Measurements from ENCODE around the gene NAT8. TPM values are rescaled to one million over a fixed set of nuclear protein-coding genes. Genes with fewer than 3 reads are reported as not detected.
"Not testable (repeated sequence)": the region's sequence is repeated elsewhere in the genome, so short reads cannot be mapped to it uniquely, and the experiment has no call there.

Gene NAT8, protein sequence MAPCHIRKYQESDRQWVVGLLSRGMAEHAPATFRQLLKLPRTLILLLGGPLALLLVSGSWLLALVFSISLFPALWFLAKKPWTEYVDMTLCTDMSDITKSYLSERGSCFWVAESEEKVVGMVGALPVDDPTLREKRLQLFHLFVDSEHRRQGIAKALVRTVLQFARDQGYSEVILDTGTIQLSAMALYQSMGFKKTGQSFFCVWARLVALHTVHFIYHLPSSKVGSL
- total RNA-seq = not detected
- long read RNA-seq = 0 reads

DNA sequence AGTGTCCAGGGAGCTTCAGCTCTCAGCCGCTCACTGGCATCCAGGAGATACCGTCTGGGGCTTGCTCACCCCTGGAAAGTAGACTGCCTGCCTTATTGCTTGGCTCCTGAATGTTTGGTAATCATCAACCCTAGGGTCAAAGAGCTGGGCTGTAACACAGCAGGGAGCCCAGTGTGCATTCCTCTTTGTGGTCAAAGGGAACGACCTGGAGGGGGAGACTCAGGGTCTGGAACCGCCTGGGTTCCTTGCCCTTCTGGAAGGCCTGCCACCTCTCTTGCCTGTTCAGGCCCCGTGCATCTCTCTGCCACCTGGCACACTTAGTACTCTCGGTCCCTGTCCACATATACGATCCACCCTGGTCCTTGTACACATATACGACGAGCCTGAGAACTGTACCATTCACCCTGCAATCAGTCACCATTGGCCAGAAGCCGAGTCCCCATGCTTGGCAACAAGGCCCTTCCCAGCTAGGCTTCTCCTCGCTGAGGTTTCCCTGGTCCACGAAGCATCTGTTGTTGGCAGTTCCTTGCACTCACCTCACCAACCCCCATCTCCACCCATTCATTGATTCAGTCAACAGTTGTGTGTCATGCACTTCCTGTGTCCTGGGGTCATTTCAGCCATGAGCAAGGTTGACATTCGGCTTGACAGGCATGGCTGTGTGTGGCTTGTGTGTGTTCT lies at the start of gene NAT8:
Gene NAT8 (minus strand): TSS at position 85 of the 681 bp plus-strand sequence. CDS start 794 bp downstream, outside the sequence.
- ATAC-seq (ENCODE audit: poor library complexity) (no peak), DNase-seq (no peak)
- intact Hi-C loops (cut with DNase I) = no loop called here

DNA sequence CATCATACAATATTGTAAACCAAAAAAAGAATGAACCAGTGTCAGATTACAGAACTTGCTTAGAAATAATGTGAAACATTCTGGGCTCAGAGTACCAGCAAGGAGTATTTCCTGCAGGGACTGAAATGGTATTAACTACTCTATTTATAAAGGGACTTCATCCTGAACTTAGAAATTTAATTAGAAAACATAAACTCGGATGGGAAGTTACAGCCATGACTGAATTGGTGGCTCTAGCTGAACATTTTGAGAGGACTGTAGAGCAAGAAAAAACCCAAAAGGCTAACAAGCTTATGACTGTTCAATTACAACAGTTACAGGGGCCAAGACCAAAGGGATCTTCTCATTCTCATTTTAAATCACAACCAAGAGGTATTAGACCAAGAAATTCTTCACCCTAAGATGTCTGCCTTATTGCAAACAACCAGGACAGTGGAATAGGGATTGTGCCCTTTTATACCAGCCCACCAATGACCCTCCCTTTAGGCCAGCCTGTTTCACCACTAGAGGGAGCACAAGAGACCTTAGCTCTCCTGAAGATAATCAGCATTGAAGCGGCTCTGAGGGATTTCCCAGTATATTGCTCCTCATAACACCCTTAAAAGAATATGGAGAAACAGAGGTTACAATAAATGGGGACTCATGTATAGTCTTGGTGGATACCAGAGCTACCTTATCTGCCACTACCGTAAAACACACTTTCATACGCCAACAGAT lies 48.3 kb upstream of the NAT8 start:
- peak; percentile 85 for ATAC-seq (ENCODE audit: poor library complexity)
- DNase-seq = not testable (repeated sequence)
- intact Hi-C loops (cut with DNase I) = loop anchor here (10.0 kb wide), 1 partner anchor 84 kb away; no protein-coding TSS in a partner anchor

DNA sequence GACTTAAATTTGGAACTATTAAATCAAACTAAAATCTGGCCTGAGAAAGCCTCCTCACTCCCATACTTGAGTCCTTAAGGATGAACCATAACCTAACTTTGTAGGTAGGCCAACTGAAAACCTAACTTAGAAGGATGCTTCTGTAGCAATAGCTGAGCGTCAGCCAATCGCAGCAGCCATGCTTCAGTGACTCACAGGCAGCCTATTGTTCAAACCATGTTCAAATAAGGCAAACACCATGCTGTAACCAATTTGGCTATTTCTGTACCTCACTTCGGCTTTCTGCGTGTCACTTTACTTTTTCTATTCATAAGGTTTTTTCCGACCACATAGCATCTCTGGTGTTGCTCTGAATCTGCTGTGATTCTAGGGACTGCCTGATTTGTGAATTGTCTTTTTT lies 46.3 kb upstream of the NAT8 start:
- ATAC-seq (ENCODE audit: poor library complexity); DNase-seq; intact Hi-C loops (cut with DNase I): not testable (repeated sequence)

DNA sequence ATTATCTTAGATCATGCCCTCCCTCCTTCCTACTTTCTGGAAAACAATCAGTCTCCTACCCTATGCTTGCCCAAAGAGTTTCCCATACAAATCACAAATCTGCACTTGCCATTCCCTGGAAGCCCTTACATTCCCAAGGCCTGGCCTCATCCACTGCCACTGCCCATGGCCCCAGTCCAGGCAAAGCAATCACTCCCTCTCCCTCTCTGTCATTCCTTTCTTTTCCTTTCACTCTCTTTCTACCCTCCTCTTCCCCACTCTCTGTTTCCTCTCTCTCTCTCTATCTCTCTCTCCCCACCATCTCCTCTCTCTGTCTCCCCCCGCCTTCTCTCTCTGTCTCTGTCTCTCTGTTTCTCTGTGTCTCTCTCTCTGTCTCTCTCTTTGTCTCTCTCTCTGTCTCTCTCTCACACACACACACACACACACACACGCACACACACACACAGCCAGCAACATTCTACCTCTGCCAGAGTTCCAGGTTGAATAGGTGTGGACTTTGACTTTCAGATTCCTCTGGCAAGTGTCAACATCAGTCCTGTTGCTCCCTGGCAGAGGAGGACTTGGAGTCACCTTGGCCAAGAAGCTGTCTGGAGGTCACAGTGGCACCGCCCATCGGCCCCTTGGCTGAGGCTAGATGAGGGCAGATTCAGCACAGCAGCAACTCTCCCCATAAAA lies 43.7 kb upstream of the NAT8 start:
- DNase-seq = no peak

GRCh38 chr2:73684905-73685304 lies 42.7 kb upstream of the NAT8 start:
- ATAC-seq (ENCODE audit: poor library complexity) = peak; percentile 53
- intact Hi-C loops (cut with DNase I); DNase-seq: not testable (repeated sequence)

More for the DNA sequence above, 43.7 kb upstream of the NAT8 start:
- peak; percentile 60 for ATAC-seq (ENCODE audit: poor library complexity)
- intact Hi-C loops (cut with DNase I) = no loop called here

GRCh38 chr2:73684325-73684724 lies 42.1 kb upstream of the NAT8 start:
- DNase-seq; ATAC-seq (ENCODE audit: poor library complexity); intact Hi-C loops (cut with DNase I): not testable (repeated sequence)

GRCh38 chr2:73679951-73680571 lies 37.8 kb upstream of the NAT8 start:
- ATAC-seq (ENCODE audit: poor library complexity) = peak; percentile 52
- DNase-seq = not testable (repeated sequence)
- intact Hi-C loops (cut with DNase I) = loop anchor here (10.0 kb wide), 1 partner anchor 165 kb away; no protein-coding TSS in a partner anchor

DNA sequence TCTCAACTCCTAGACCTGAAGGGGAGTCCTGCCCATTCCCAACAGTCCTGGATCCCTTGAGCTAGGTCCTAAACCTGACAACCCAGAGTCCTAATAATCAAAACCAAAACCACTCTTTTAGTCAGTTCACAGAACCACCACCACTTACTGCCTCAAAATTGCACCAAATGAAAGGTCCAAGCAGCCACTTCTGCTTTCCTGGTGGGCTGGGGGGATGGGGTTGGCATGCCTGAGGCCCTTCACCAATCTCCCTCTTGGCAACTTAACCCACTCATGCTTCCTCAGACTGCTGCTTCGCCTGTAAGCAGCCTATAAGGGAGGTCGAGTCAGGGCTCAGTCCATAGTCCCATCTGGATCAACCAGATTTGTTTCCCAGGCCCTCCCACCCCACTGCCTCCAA lies 37.0 kb upstream of the NAT8 start:
- intact Hi-C loops (cut with DNase I) = loop anchor here (10.0 kb wide), 1 partner anchor 166 kb away; no protein-coding TSS in a partner anchor
- not testable (repeated sequence) for DNase-seq; ATAC-seq (ENCODE audit: poor library complexity)

DNA sequence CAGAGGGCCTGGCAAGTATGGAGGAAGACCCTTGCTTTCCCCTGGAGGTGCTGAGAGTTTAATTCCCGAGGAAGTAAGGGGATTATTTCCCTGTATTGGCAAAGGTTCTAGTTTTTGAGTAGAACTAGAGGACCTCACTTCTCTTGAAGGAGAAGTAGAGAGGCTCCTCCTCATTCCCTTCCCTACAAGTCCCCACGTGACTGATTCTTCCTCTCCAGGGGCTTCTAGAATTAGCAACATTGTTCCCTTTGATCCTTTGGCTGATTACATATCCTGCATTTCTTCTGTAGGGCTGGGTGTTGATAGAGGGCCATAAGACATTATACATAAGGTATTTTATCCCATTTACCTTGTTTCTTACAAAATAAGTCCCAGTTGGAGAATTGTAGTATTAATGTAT lies 35.8 kb upstream of the NAT8 start:
- not testable (repeated sequence) for ATAC-seq (ENCODE audit: poor library complexity); DNase-seq
- intact Hi-C loops (cut with DNase I) = loop anchor here (10.0 kb wide), 1 partner anchor 167 kb away; no protein-coding TSS in a partner anchor

- not testable (repeated sequence) for ATAC-seq (ENCODE audit: poor library complexity); DNase-seq
- intact Hi-C loops (cut with DNase I) = loop anchor here (10.0 kb wide), 1 partner anchor 169 kb away; no protein-coding TSS in a partner anchor
Measured at GRCh38 chr2:73676211-73676610, 34.0 kb upstream of the NAT8 start.

GRCh38 chr2:73674696-73675157 lies 32.5 kb upstream of the NAT8 start:
- intact Hi-C loops (cut with DNase I) = loop anchor here (10.0 kb wide), 1 partner anchor 170 kb away; no protein-coding TSS in a partner anchor
- DNase-seq; ATAC-seq (ENCODE audit: poor library complexity): not testable (repeated sequence)

- intact Hi-C loops (cut with DNase I) = loop anchor here (10.0 kb wide), 1 partner anchor 175 kb away; no protein-coding TSS in a partner anchor
- ATAC-seq (ENCODE audit: poor library complexity); DNase-seq: not testable (repeated sequence)
Measured at GRCh38 chr2:73669976-73670375, 27.8 kb upstream of the NAT8 start.

DNA sequence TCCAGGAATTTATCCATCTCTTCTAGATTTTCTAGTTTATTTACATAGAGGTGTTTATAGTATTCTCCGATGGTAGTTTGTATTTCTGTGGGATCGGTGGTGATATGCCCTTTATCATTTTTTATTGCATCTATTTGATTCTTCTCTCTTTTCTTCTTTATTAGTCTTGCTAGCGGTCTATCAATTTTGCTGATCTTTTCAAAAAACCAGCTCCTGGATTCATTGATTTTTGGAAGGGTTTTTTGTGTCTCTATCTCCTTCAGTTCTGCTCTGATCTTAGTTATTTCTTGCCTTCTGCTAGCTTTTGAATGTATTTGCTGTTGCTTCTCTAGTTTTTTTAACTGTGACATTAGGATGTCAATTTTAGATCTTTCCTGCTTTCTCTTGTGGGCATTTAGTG lies 25.0 kb upstream of the NAT8 start:
- ATAC-seq (ENCODE audit: poor library complexity); intact Hi-C loops (cut with DNase I); DNase-seq: not testable (repeated sequence)

- DNase-seq (no peak), ATAC-seq (ENCODE audit: poor library complexity) (no peak)
- intact Hi-C loops (cut with DNase I) = no loop called here
Measured at GRCh38 chr2:73654175-73654574, 12.0 kb upstream of the NAT8 start.

DNA sequence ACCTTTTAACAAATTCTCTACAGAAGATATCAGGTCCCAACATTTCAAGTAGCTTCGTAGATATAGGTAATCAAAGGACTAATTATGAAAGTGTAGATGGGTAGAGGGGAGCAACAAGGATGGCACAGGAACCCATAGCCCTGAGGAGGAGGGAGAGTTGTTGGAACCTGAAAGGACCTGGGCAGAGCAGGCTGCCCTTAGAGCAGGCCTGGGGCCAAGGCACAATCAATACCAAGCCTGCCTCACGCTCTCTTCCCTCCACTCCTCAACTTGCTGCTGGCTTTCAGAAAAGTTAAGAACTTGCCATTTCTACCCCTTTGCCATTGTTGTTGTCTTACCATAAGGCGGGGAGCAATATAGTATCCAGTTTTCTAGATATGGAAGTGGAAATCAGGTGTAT lies 10.1 kb upstream of the NAT8 start:
- ATAC-seq (ENCODE audit: poor library complexity) (no peak), DNase-seq (no peak)
- intact Hi-C loops (cut with DNase I) = no loop called here

DNA sequence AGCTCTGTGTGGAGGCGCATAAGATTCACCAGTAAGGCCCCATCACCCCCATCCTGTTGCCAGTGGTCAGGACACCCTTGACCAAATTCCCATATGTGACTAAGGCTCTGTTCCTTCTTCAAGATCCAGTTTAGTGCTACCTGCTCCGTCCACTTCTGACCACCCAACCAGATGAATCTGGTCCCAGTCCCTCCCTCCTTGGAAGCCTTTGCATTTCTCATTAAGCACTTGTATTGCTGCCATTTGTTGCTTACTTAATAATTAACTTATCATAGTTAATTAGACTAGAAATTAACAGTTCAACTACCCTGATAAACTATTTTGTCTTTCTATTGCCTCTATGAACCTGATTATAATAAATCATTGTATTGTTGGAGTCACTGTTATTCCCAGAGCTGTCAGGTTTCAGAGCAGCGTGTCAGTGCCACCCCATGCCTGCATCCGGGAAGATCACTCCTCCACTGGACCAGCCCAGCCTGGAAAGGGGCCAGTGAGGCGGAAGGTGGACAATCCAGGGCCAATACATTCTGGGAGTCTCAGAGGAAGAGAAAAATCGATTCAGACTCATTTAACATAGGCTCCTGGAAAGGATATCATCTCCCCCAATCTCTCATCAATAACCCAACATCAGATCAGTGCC lies 9.5 kb upstream of the NAT8 start:
- DNase-seq = no peak
- intact Hi-C loops (cut with DNase I) = no loop called here
- ATAC-seq (ENCODE audit: poor library complexity) = no peak

- DNase-seq; ATAC-seq (ENCODE audit: poor library complexity); intact Hi-C loops (cut with DNase I): not testable (repeated sequence)
Measured at GRCh38 chr2:73647690-73648089, 5.5 kb upstream of the NAT8 start.

GRCh38 chr2:73641767-73642062 lies 507 bp downstream of the NAT8 start:
- DNase-seq = no peak
- no peak for ATAC-seq (ENCODE audit: poor library complexity)
- intact Hi-C loops (cut with DNase I) = no loop called here
